Measurements from ENCODE around the gene TNXB.

- TF ChIP-seq FOXP2 (optimal IDR thresholded peaks at IDR 0.05; ENCODE audit: control extremely low read depth, extremely low read length, insufficient read depth) (no peak), POLR2AphosphoS5 (IDR thresholded peaks at IDR 0.05; ENCODE audit: borderline replicate concordance, low read depth, low read length) (no peak)
These were observed 3.7 kb downstream of the TNXB start for GRCh38 chr6:32105433-32105832.

All from SK-N-MC (cell line).